GM10248 (cell line): Measurements from ENCODE around the gene PLXNB3.

Experiments used
- CTCF ChIA-PET: fragments of 300-600 bp; sonication (Branson Sonifier 250); formaldehyde crosslinking; extraction: SDS; loops from one replicate; lab custom pipeline; 2021; ENCODE audit warnings: antibody characterized with exemption; lab: Yijun Ruan, JAX
- POLR2A ChIA-PET: fragments of 350-650 bp; sonication (Branson Sonifier 250); formaldehyde crosslinking; extraction: SDS; loops from one replicate; lab custom pipeline; 2020; ENCODE audit warnings: antibody characterized with exemption; lab: Yijun Ruan, JAX
- DNase-seq: peaks from one replicate; pipeline ENCODE4 v3.0.0; 2012; ENCODE audit errors: extremely low spot score
- CTCF ChIP-seq: IDR thresholded peaks from 2 replicates; pipeline ENCODE4 v1.5.1; 2012; ENCODE audit warnings: mild to moderate bottlenecking, low read depth; ENCODE audit errors: extremely low read depth, missing control alignments, control extremely low read depth

The PLXNB3 gene

DNA sequence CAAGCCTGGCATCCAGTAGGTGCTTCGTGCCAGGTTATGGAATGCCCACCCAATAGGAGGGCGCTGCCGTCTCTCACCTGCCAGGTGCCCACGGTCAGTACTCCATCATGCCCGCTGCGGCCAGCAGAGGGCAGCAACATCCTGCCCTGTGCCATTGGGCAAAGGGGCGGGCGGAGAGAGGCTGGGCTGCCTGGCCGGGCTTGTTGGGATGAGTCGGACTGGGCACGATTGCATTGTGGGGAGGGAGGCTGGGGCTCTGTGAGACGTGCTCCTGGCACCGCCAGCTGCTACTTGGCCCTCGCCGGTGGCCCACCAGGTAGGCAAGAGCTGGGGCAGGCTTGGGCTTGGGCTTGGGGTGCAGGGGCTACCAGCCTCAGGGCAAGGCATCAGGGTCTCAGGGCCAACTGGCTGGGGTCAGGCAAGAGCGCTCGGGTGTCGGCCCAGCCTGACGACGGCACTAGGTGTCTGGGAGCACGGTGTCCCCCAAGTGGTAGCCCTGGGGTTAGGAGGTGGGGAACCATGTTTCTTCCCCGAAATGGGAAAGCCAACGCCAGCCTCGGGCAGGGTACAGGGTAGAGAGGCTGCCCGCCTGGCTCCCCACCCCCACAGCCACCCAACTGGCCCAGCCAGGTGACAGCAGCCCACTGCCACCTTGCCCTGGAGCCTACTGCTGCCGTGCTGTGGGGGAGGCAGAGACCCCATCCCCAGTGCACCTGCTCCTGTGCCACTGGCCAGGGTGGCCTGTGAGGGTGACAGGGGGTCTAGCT, at the start of gene PLXNB3:
PLXNB3 (plus strand) TSS at position 261 of the 767 bp plus-strand sequence. CDS start 1,287 bp downstream, outside the sequence.
- ChIA-PET POLR2A (no interaction called here), CTCF (interaction anchor here (0.7 to 3.1 kb wide), 12 partner anchors 9 to 205 kb away, joined by 3 to 22 read pairs (median 3); partner anchors contain the start of gene RENBP)
- peak; percentile 82 for DNase-seq
- TF ChIP-seq CTCF: peak; percentile 72

- no peak for DNase-seq
These were observed 49.8 kb upstream of the PLXNB3 start for GRCh38 chrX:153714256-153714655.

DNA sequence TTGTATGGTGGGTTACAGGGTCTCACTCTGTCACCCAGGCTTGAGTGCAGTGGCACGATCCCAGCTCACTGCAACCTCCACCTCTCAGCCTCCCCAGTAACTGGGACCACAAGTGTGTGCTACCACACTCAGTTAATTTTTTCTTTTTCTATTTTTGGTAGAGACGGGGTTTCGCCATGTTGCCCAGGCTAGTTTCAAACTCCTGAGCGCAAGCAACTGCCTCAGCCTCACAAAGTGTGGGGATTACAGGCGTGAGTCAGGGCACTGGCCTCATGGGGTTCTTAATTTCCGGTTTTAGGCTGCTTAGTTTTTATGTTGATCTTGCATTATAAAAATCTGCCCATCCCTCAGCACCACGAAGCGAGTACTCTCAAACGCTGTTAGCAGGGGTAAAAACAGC, 46.6 kb upstream of the PLXNB3 start:
- ChIA-PET CTCF (no interaction called here), POLR2A (no interaction called here)
- no peak for DNase-seq
- TF ChIP-seq CTCF: no peak

More at GRCh38 chrX:153714256-153714655, 49.8 kb upstream of the PLXNB3 start:
- ChIA-PET POLR2A (no interaction called here), CTCF (interaction anchor here (0.6 kb wide), 1 partner anchor 28 kb away, joined by 3 read pairs; no protein-coding TSS in a partner anchor)
- TF ChIP-seq CTCF: no peak

- TF ChIP-seq CTCF: no peak
- ChIA-PET POLR2A (no interaction called here), CTCF (interaction anchor here (1.6 kb wide), 1 partner anchor 11 kb away, joined by 5 read pairs; no protein-coding TSS in a partner anchor)
- no peak for DNase-seq
These were observed 44.8 kb upstream of the PLXNB3 start for GRCh38 chrX:153719238-153719637.

- no peak for TF ChIP-seq CTCF
- POLR2A ChIA-PET: no interaction called here
- DNase-seq: no peak
- CTCF ChIA-PET: interaction anchor here (1.6 kb wide), 1 partner anchor 12 kb away, joined by 5 read pairs; no protein-coding TSS in a partner anchor
These were observed 44.3 kb upstream of the PLXNB3 start for GRCh38 chrX:153719701-153720100.

DNA sequence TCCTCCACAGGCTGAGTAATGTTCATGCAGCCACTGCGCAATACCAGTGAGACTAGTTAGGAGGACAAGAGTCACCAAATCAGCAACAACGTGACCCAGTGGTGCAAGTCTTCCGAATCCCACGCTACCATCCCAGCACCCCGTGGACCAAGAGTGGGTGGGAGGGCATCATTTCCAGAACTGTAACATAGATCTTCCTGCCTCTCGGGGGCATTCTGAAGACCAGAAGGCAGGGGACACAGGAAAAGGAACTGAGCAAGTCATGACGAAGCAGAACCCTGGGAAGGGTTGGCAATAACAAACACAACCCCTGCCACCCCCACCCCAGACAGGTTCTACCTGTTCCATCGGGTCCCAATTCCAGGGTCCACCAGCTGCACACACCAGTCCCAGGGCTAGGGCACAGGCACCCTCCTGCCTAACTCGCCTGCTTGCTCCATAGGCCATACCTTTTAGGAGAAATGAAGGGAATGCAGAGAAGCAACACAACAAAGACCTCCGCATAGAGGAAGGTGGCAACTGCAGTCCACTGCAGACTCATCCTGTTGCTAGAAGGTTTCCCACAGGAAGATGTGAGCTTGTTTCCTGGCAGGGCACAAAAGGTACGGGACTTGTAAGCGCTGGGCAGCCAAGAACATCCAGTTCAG, 41.2 kb upstream of the PLXNB3 start:
- ChIA-PET POLR2A (no interaction called here), CTCF (interaction anchor here (1.5 to 1.8 kb wide), 2 partner anchors 55 to 224 kb away, joined by 3 to 4 read pairs; no protein-coding TSS in a partner anchor)
- no peak for TF ChIP-seq CTCF
- no peak for DNase-seq
